KMS-11 (cell line): ENCODE results near the gene MIPOL1.

Experiments used
- H2AFZ ChIP-seq: fragments of 200-600 bp; sonication (generic); 2 replicates; pipeline ENCODE4 v1.6.1; 2016; ENCODE audit warnings: antibody characterized with exemption, mixed run types, low read depth
- H3K27ac ChIP-seq: fragments of 200-600 bp; sonication (generic); 2 replicates; pipeline ENCODE4 v1.6.1; 2016; ENCODE audit warnings: mild to moderate bottlenecking, mixed run types
- H3K27me3 ChIP-seq: fragments of 200-600 bp; sonication (generic); 2 replicates; pipeline ENCODE4 v1.6.1; 2017; ENCODE audit warnings: mild to moderate bottlenecking, low read depth, mixed run types, moderate library complexity; ENCODE audit not compliant: insufficient read depth
- H3K36me3 ChIP-seq: fragments of 200-600 bp; sonication (generic); 2 replicates; pipeline ENCODE4 v1.6.1; 2017; ENCODE audit warnings: mild to moderate bottlenecking, mixed run types; ENCODE audit not compliant: insufficient read depth
- H3K4me1 ChIP-seq: fragments of 200-600 bp; sonication (generic); 2 replicates; pipeline ENCODE4 v1.6.1; 2016; ENCODE audit warnings: mild to moderate bottlenecking, low read depth, mixed run types; ENCODE audit not compliant: poor library complexity, severe bottlenecking
- H3K4me2 ChIP-seq: fragments of 200-600 bp; sonication (generic); 2 replicates; pipeline ENCODE4 v1.7.0; 2016; ENCODE audit warnings: mild to moderate bottlenecking, mixed run types
- H3K4me3 ChIP-seq: fragments of 200-600 bp; sonication (generic); IDR thresholded peaks from 2 replicates; pipeline ENCODE4 v1.6.1; 2017; ENCODE audit warnings: low read depth, low read length, mixed read lengths; ENCODE audit not compliant: insufficient read depth
- H3K79me2 ChIP-seq: fragments of 200-600 bp; sonication (generic); 2 replicates; pipeline ENCODE4 v1.6.1; 2016; ENCODE audit warnings: low read depth, mixed run types; ENCODE audit not compliant: insufficient read depth
- H3K9ac ChIP-seq: fragments of 200-600 bp; sonication (generic); 2 replicates; pipeline ENCODE4 v1.6.1; 2016; ENCODE audit warnings: mild to moderate bottlenecking, mixed run types
- H4K20me1 ChIP-seq: fragments of 200-600 bp; sonication (generic); 2 replicates; pipeline ENCODE4 v1.6.1; 2016; ENCODE audit warnings: mild to moderate bottlenecking, mixed run types; ENCODE audit not compliant: insufficient read depth
- CTCF ChIP-seq: fragments of 200-600 bp; sonication (generic); conservative IDR thresholded peaks from 2 replicates; pipeline ENCODE4 v1.6.1; 2017; ENCODE audit warnings: low read depth, mild to moderate bottlenecking, antibody characterized with exemption, low read length, moderate library complexity, mixed read lengths

Gene MIPOL1

GRCh38 chr14:37600880-37601741, 403.4 kb downstream of the MIPOL1 start:
- Histone ChIP-seq H3K4me3 (no peak overlapping the region), H3K27ac (no peak overlapping the region), H3K36me3 (no peaks in the 10 kb centered on the region), H3K4me1 (no peaks in the 10 kb centered on the region), H3K79me2 (no peaks in the 10 kb centered on the region), H3K4me2 (no peak overlapping the region), H2AFZ (no peak overlapping the region), H4K20me1 (no peaks in the 10 kb centered on the region), H3K27me3 (no peaks in the 10 kb centered on the region), H3K9ac (no peak overlapping the region)
- no peak for TF ChIP-seq CTCF

- no peak overlapping the region for H3K4me2 ChIP-seq
- H3K79me2 ChIP-seq, result no peaks in the 10 kb centered on the region
- H3K27ac ChIP-seq, result no peak overlapping the region
- H3K9ac ChIP-seq, result no peak overlapping the region
- no peaks in the 10 kb centered on the region for H4K20me1 ChIP-seq
- H3K36me3 ChIP-seq, result no peaks in the 10 kb centered on the region
- no peak overlapping the region for H2AFZ ChIP-seq
- no peaks in the 10 kb centered on the region for H3K27me3 ChIP-seq
- no peak overlapping the region for H3K4me3 ChIP-seq
- no peak for TF ChIP-seq CTCF
- H3K4me1 ChIP-seq, result no peaks in the 10 kb centered on the region
These were observed 404.1 kb downstream of the MIPOL1 start for GRCh38 chr14:37601865-37602264.
